Measurements from ENCODE around the gene MB21D2.

GRCh38 chr3:192857260-192857661 is 60.4 kb downstream of the MB21D2 start:
- TF ChIP-seq, protein P1, sequence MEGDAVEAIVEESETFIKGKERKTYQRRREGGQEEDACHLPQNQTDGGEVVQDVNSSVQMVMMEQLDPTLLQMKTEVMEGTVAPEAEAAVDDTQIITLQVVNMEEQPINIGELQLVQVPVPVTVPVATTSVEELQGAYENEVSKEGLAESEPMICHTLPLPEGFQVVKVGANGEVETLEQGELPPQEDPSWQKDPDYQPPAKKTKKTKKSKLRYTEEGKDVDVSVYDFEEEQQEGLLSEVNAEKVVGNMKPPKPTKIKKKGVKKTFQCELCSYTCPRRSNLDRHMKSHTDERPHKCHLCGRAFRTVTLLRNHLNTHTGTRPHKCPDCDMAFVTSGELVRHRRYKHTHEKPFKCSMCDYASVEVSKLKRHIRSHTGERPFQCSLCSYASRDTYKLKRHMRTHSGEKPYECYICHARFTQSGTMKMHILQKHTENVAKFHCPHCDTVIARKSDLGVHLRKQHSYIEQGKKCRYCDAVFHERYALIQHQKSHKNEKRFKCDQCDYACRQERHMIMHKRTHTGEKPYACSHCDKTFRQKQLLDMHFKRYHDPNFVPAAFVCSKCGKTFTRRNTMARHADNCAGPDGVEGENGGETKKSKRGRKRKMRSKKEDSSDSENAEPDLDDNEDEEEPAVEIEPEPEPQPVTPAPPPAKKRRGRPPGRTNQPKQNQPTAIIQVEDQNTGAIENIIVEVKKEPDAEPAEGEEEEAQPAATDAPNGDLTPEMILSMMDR (IDR thresholded peaks at IDR 0.05), result no peak
- no peak for TF ChIP-seq POLR2A (IDR thresholded peaks at IDR 0.05)

All from upper lobe of left lung (tissue), 4 donors.